GM19240 (cell line): ENCODE results near the gene PRKCA.
"Not testable (repeated sequence)": the region's sequence is repeated elsewhere in the genome, so short reads cannot be mapped to it uniquely, and the experiment has no call there.

Source experiments
- DNase-seq: peaks from one replicate; pipeline ENCODE4 v3.0.0; 2011; ENCODE audit warnings: low spot score; ENCODE audit not compliant: insufficient read length

PRKCA gene

GRCh38 chr17:66381701-66382362, 79.4 kb downstream of the PRKCA start:
- no peak for DNase-seq

GRCh38 chr17:66383333-66383732, 80.9 kb downstream of the PRKCA start:
- no peak for DNase-seq

- no peak for DNase-seq
Measured at GRCh38 chr17:66386498-66387351, 84.3 kb downstream of the PRKCA start.

GRCh38 chr17:66387392-66387981, 85.1 kb downstream of the PRKCA start:
- no peak for DNase-seq

GRCh38 chr17:66392783-66393437, 90.5 kb downstream of the PRKCA start:
- no peak for DNase-seq

GRCh38 chr17:66395961-66396360, 93.5 kb downstream of the PRKCA start:
- DNase-seq: no peak

- no peak for DNase-seq
Measured at GRCh38 chr17:66397486-66397885, 95.1 kb downstream of the PRKCA start.

- DNase-seq: no peak
Measured at GRCh38 chr17:66398059-66398458, 95.6 kb downstream of the PRKCA start.

- DNase-seq: no peak
Measured at GRCh38 chr17:66398617-66399016, 96.2 kb downstream of the PRKCA start.

- DNase-seq: no peak
Measured at GRCh38 chr17:66399441-66399840, 97.0 kb downstream of the PRKCA start.

GRCh38 chr17:66400041-66400688, 97.8 kb downstream of the PRKCA start:
- DNase-seq: not testable (repeated sequence)

- DNase-seq: no peak
Measured at GRCh38 chr17:66400698-66401097, 98.3 kb downstream of the PRKCA start.

GRCh38 chr17:66401364-66401763, 99.0 kb downstream of the PRKCA start:
- no peak for DNase-seq

GRCh38 chr17:66403846-66404556, 101.6 kb downstream of the PRKCA start:
- DNase-seq: no peak

- no peak for DNase-seq
Measured at GRCh38 chr17:66405836-66406677, 103.6 kb downstream of the PRKCA start.

GRCh38 chr17:66406701-66407644, 104.6 kb downstream of the PRKCA start:
- DNase-seq: no peak

GRCh38 chr17:66407864-66408263, 105.5 kb downstream of the PRKCA start:
- DNase-seq: no peak

- DNase-seq: no peak
Measured at GRCh38 chr17:66411520-66411919, 109.1 kb downstream of the PRKCA start.
